Activated CD8-positive, alpha-beta T cell treated with anti-CD3 and anti-CD28 coated beads for 36 hours (primary cell): Measurements from ENCODE around the gene MLLT1. TPM values are rescaled to one million over a fixed set of nuclear protein-coding genes. Genes with fewer than 3 reads are reported as not detected.

Source experiments
- ATAC-seq: fragments of 200-7000 bp; cut with Tn5 transposase; one replicate; pipeline ENCODE4 v1.10.0; 2021; ENCODE audit warnings: mild to moderate bottlenecking, moderate library complexity
- CTCF ChIA-PET: fragments of 350-600 bp; sonication (Branson Sonifier 250); formaldehyde crosslinking; loops from one replicate; lab custom pipeline; 2021; ENCODE audit warnings: antibody characterized with exemption; lab: Charles Lee
- POLR2A ChIA-PET: fragments of 350-600 bp; sonication (Branson Sonifier 250); formaldehyde crosslinking; loops from one replicate; lab custom pipeline; 2021; ENCODE audit warnings: antibody characterized with exemption; lab: Charles Lee
- DNase-seq: peaks from one replicate; pipeline ENCODE4 v3.0.0-alpha.2; 2020
- H3K27ac Mint-ChIP-seq: one replicate; pipeline ENCODE4 v1.8.0; 2021; ENCODE audit warnings: mild to moderate bottlenecking, mixed read lengths
- H3K27me3 Mint-ChIP-seq: one replicate; pipeline ENCODE4 v1.8.0; 2021; ENCODE audit warnings: mixed read lengths
- H3K36me3 Mint-ChIP-seq: one replicate; pipeline ENCODE4 v1.8.0; 2021; ENCODE audit warnings: low read depth, mixed read lengths
- H3K4me1 Mint-ChIP-seq: one replicate; pipeline ENCODE4 v1.8.0; 2021; ENCODE audit warnings: low read depth, mixed read lengths
- H3K4me3 Mint-ChIP-seq: one replicate; pipeline ENCODE4 v1.8.0; 2021; ENCODE audit warnings: mild to moderate bottlenecking, moderate library complexity, mixed read lengths
- H3K9me3 Mint-ChIP-seq: one replicate; pipeline ENCODE4 v1.8.0; 2021; ENCODE audit warnings: mixed read lengths
- intact Hi-C: fragments of 100-400 bp; cut with micrococcal nuclease; formaldehyde crosslinking; loops from one replicate; pipeline ENCODE4 v1.10.0; 2022
- total RNA-seq, 2 experiments: library from RNA; stranded (reverse); gene quantifications; one replicate each; pipeline ENCODE4 v1.2.3, GENCODE V29; 2021
- TF ChIP-seq, protein P1 (sequence below): fragments of 200-600 bp; IDR thresholded peaks from one replicate; pipeline ENCODE4 v1.8.0; 2022; ENCODE audit warnings: antibody characterized with exemption, mild to moderate bottlenecking

MLLT1 gene
- total RNA-seq, 2 experiments from 2014 or later = 41.4 to 44.6 TPM

DNA sequence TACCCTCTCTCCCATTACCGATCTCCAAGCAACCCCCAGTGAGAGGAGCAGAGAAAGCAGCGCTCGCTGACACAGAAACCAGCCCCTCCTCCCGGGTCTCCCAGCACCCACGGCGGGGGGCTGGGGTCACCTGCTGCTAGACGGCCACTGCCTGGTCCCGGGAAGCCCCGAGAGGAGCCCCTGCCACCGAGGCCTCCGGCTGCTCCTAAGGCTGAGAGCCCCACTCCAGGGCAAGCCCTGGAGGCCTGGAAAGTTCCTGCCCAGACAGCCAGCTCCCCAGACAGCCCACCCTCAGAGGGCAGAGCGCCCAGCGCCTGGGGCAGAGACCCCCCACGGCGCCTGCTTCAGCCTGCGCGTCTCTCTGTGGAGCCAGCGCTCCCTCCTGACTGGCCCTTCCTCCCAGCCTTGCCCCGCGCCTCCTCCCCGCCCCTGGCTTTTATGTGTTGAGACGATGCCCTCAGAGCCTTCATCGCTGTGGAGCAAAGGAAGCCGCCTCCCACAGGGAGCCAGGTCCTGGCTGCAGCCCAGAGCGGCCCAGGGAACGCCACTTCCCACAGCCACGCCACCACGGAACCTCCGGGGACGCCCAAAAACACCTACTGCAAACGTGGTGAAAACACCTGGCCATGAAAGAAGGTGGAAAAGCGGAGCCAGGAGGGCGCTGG lies 51.1 kb downstream of the MLLT1 start:
- Mint-ChIP-seq H3K27ac (no peak overlapping the region), H3K4me3 (no peak overlapping the region), H3K36me3 (peaks cover 12% of the 10 kb centered on the region), H3K4me1 (peaks cover 12% of the 10 kb centered on the region), H3K27me3 (no peaks in the 10 kb centered on the region), H3K9me3 (no peaks in the 10 kb centered on the region)
- POLR2A ChIA-PET = interaction anchor here (1.0 to 1.2 kb wide), 2 partner anchors 10 to 12 kb away, joined by 3 read pairs; no protein-coding TSS in a partner anchor
- CTCF ChIA-PET = interaction anchor here (1.1 kb wide), 1 partner anchor 10 kb away, joined by 5 read pairs; no protein-coding TSS in a partner anchor
- TF ChIP-seq, protein P1, sequence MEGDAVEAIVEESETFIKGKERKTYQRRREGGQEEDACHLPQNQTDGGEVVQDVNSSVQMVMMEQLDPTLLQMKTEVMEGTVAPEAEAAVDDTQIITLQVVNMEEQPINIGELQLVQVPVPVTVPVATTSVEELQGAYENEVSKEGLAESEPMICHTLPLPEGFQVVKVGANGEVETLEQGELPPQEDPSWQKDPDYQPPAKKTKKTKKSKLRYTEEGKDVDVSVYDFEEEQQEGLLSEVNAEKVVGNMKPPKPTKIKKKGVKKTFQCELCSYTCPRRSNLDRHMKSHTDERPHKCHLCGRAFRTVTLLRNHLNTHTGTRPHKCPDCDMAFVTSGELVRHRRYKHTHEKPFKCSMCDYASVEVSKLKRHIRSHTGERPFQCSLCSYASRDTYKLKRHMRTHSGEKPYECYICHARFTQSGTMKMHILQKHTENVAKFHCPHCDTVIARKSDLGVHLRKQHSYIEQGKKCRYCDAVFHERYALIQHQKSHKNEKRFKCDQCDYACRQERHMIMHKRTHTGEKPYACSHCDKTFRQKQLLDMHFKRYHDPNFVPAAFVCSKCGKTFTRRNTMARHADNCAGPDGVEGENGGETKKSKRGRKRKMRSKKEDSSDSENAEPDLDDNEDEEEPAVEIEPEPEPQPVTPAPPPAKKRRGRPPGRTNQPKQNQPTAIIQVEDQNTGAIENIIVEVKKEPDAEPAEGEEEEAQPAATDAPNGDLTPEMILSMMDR = no peak
- DNase-seq (no peak), ATAC-seq (no peak)
- intact Hi-C loops = no loop called here

GRCh38 chr19:6227936-6228325 lies 51.8 kb downstream of the MLLT1 start:
- ATAC-seq (no peak), DNase-seq (no peak)
- POLR2A ChIA-PET = interaction anchor here (1.0 to 1.2 kb wide), 2 partner anchors 10 to 13 kb away, joined by 3 read pairs; no protein-coding TSS in a partner anchor
- intact Hi-C loops = no loop called here
- Mint-ChIP-seq H3K36me3 (peaks cover 12% of the 10 kb centered on the region), H3K27ac (no peak overlapping the region), H3K4me3 (no peak overlapping the region), H3K9me3 (no peaks in the 10 kb centered on the region), H3K27me3 (no peaks in the 10 kb centered on the region), H3K4me1 (peaks cover 12% of the 10 kb centered on the region)
- TF ChIP-seq, protein P1 = no peak
- CTCF ChIA-PET = interaction anchor here (1.1 kb wide), 1 partner anchor 9 kb away, joined by 5 read pairs; no protein-coding TSS in a partner anchor

DNA sequence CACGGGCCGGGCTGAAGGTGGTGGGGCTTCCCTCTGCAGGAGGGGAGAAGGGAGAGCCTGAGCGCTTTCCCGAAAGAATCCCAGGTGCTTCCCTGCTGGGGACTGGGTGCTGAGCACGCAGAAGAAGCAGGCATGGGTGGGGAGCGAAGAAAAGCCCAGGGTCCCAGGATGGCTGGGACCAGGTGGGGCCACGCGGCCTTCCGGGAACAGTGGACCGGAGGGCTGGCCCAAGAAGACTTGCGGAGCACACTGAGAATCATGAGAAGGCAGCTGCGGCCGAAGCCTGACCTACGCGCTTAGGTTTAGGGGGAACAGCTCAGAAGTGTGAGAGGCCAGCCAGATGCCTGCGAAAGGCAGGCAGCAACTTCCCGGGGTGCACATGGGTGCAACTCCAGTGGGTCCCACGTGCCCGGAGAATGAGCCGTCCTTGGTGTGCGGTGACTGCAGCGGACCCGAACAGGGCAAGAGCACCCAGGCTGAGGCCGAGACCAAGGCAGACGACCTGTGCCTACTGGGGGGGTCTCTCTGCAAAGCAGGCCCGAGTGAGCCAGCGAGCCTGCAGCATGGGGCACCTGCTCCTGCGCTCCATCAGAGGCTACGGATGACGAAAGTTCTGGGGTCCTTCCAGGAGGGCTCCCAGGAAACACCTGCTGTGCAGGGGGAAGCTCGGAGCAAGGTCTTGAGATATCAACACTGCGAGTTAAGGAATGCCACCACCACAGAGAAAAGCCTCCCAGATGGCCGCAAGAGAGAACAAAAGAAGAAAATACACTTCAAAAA lies 52.4 kb downstream of the MLLT1 start:
- Mint-ChIP-seq H3K4me1 (peaks cover 9% of the 10 kb centered on the region), H3K9me3 (no peaks in the 10 kb centered on the region), H3K27ac (no peak overlapping the region), H3K36me3 (peaks cover 12% of the 10 kb centered on the region), H3K4me3 (no peak overlapping the region), H3K27me3 (no peaks in the 10 kb centered on the region)
- DNase-seq (no peak), ATAC-seq (no peak)
- POLR2A ChIA-PET = interaction anchor here (0.8 to 1.2 kb wide), 3 partner anchors 9 to 35 kb away, joined by 3 read pairs; no protein-coding TSS in a partner anchor
- intact Hi-C loops = no loop called here
- TF ChIP-seq, protein P1 = no peak
- CTCF ChIA-PET = interaction anchor here (1.1 kb wide), 1 partner anchor 9 kb away, joined by 5 read pairs; no protein-coding TSS in a partner anchor

GRCh38 chr19:6226444-6227155 lies 53.2 kb downstream of the MLLT1 start:
- POLR2A ChIA-PET = interaction anchor here (0.8 kb wide), 1 partner anchor 35 kb away, joined by 3 read pairs; no protein-coding TSS in a partner anchor

More at GRCh38 chr19:6226444-6227155, 53.2 kb downstream of the MLLT1 start:
- CTCF ChIA-PET = no interaction called here
- no peaks in the 10 kb centered on the region for H3K9me3 Mint-ChIP-seq
- H3K4me3 Mint-ChIP-seq = no peak overlapping the region
- H3K36me3 Mint-ChIP-seq = peaks cover 12% of the 10 kb centered on the region
- no peak for ATAC-seq
- peaks cover 6% of the 10 kb centered on the region for H3K4me1 Mint-ChIP-seq
- H3K27ac Mint-ChIP-seq = no peak overlapping the region
- intact Hi-C loops = no loop called here
- H3K27me3 Mint-ChIP-seq = no peaks in the 10 kb centered on the region
- TF ChIP-seq, protein P1 = no peak
- no peak for DNase-seq
